Colonic mucosa (tissue), 4 donors: ENCODE data around the gene ELF3. TPM values are rescaled to one million over a fixed set of nuclear protein-coding genes. Genes with fewer than 3 reads are reported as not detected.
A peak's percentile ranks its signal among the peaks of the same experiment; 100 is the strongest.
"Not testable (repeated sequence)": the region's sequence is repeated elsewhere in the genome, so short reads cannot be mapped to it uniquely, and the experiment has no call there.

Source experiments
- DNase-seq: peaks from one replicate; pipeline ENCODE4 v3.0.0-alpha.2; 2020
- H3K27ac ChIP-seq: fragments of 200-600 bp; one replicate; pipeline ENCODE4 v1.8.0; 2021
- H3K27me3 ChIP-seq: fragments of 200-600 bp; one replicate; pipeline ENCODE4 v1.8.0; 2021
- H3K36me3 ChIP-seq: fragments of 200-600 bp; one replicate; pipeline ENCODE4 v1.8.0; 2021
- H3K4me1 ChIP-seq: fragments of 200-600 bp; one replicate; pipeline ENCODE4 v1.8.0; 2021; ENCODE audit warnings: mild to moderate bottlenecking
- H3K4me3 ChIP-seq: fragments of 200-600 bp; one replicate; pipeline ENCODE4 v1.8.0; 2021
- H3K9ac ChIP-seq, 2 donors: one replicate each; pipeline ENCODE4 v1.7.0; 2013; ENCODE audit warnings: control low read depth in 2 of 2, low read depth in 2 of 2, low read length in 2 of 2
- H3K9me3 ChIP-seq: fragments of 200-600 bp; one replicate; pipeline ENCODE4 v1.8.0; 2021
- intact Hi-C: fragments of 100-400 bp; cut with DNase I; formaldehyde crosslinking; loops from one replicate; pipeline ENCODE4 v1.14.1; 2022
- total RNA-seq, 2 donors: library from RNA; stranded (reverse); fragmentation: NEBNext Ultra II Directional in 1 of 2; extraction: Animal tissue kit (Norgen Biotek cat#: 25700) in 1 of 2; gene quantifications; one replicate each; pipeline ENCODE4 v1.2.1, GENCODE V29; 2021
- TF ChIP-seq, protein P1 (sequence below): fragments of 200-600 bp; IDR thresholded peaks from one replicate; pipeline ENCODE4 v1.8.0; 2022; ENCODE audit warnings: antibody characterized with exemption, mild to moderate bottlenecking
- donor health status: healthy.
- donor health status: DM: no; HTN: no; CAD: no.
- donor health status: DM: no; HTN: no; CAD: no.

Gene ELF3
- total RNA-seq, 2 donors from 2014 or later, result 749 to 1,162 TPM

DNA sequence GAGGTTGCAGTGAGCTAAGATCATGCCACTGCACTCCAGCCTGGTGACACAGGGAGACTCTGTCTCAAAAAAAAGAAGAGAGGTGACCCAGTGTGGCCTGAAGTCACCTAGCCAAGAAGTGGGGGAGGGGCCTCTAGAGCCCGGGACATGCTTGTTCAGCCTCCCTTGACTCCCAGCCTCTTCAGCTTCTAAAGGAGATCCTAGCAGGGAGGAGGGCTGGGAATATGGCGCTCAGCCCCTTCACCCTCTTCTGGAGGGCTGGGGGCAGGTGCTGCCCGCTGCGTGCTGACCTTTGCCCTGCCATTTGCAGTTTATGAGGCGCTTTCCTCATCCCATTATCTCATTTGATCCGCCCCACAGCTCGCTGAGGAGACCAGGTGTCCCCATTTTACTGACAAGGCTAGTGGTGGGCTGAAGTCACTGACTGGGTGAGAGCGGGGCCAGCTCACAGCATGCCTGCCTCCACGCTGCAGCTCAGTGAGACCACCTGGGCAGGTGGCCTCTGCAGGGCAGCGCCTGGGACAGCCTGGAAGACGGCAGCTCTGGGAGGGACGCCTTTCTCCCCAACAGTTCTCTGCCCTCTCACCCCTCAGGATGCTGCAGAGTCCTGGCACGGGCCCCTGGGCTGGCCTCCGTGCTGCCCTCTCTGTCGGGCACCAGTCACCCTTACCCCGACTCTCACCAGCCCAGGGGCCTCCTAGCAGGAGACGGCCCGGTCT lies 7.5 kb downstream of the ELF3 start:
- Histone ChIP-seq H3K4me3 (peak overlapping the region; percentile 2), H3K4me1 (no peaks in the 10 kb centered on the region), H3K27ac (peak overlapping the region; percentile 93), H3K27me3 (no peaks in the 10 kb centered on the region), H3K9me3 (no peaks in the 10 kb centered on the region), H3K36me3 (no peaks in the 10 kb centered on the region), H3K9ac (peak overlapping the region; percentile 28 to 98)
- TF ChIP-seq, protein P1, sequence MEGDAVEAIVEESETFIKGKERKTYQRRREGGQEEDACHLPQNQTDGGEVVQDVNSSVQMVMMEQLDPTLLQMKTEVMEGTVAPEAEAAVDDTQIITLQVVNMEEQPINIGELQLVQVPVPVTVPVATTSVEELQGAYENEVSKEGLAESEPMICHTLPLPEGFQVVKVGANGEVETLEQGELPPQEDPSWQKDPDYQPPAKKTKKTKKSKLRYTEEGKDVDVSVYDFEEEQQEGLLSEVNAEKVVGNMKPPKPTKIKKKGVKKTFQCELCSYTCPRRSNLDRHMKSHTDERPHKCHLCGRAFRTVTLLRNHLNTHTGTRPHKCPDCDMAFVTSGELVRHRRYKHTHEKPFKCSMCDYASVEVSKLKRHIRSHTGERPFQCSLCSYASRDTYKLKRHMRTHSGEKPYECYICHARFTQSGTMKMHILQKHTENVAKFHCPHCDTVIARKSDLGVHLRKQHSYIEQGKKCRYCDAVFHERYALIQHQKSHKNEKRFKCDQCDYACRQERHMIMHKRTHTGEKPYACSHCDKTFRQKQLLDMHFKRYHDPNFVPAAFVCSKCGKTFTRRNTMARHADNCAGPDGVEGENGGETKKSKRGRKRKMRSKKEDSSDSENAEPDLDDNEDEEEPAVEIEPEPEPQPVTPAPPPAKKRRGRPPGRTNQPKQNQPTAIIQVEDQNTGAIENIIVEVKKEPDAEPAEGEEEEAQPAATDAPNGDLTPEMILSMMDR, result no peak
- peak; percentile 93 for DNase-seq
- intact Hi-C loops, result loop anchor here (2.0 kb wide), 1 partner anchor 69 kb away; no protein-coding TSS in a partner anchor

DNA sequence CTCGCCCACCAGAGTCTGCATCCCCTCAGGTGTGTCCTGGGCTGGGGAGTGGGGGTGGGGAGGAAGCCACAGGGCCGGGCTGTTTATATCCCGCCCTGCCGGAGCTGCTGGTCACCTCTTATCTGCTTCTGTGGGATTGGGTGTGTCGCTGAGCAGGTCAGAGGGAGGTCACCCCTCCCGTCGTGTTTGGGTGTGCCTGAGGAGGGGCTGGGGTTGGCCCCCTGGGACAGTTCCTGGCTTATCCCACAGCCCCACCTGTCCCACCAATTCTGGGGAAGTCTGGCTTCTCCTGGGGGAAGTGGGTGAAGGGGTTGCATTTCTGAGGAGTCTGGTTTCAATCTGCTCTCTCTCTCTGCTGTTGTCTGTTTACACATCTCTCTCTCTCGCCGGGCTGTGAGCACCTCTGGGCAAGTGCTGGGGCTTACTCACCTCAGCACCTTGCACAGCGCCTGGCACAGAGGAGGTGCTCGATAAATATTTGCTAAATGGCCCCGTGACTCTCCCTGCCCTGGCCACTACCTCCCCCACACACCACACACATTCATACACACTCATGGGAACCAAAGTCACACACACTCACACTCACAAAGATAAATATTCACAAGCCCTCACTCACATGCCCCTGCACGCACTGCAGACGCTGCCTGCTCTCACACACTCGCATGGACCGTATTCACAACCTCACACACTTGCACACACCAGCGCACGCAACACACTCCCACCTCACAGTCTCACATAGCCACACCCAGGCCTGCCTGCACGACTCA lies 8.3 kb downstream of the ELF3 start:
- peak overlapping the region; percentile 73 to 98 for H3K9ac ChIP-seq
- peak overlapping the region; percentile 93 for H3K27ac ChIP-seq
- TF ChIP-seq, protein P1, result no peak
- H3K4me3 ChIP-seq, result peak overlapping the region; percentile 2
- no peaks in the 10 kb centered on the region for H3K36me3 ChIP-seq
- intact Hi-C loops, result loop anchor here (2.0 kb wide), 1 partner anchor 68 kb away; no protein-coding TSS in a partner anchor
- peak; percentile 89 for DNase-seq
- H3K4me1 ChIP-seq, result peaks cover 5% of the 10 kb centered on the region
- no peaks in the 10 kb centered on the region for H3K9me3 ChIP-seq
- no peaks in the 10 kb centered on the region for H3K27me3 ChIP-seq

DNA sequence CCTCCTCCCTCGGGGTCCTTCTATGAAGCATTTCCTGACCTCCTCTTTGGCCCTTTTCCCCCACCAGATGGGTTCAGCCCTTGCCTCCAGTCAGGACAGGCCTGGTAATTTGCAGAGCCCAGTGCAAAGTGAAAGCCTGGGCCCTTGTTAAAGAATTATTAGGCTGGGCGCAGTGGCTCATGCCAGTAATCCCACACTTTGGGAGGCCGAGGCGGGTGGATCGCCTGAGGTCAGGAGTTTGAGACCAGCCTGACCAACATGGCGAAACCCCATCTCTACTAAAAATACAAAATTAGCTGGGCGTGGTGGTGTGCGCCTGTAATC lies 8.8 kb downstream of the ELF3 start:
- H3K4me1 ChIP-seq, H3K27me3 ChIP-seq, H3K9me3 ChIP-seq, DNase-seq, H3K36me3 ChIP-seq, H3K4me3 ChIP-seq: not testable (repeated sequence)
- Histone ChIP-seq H3K9ac (peak overlapping the region; percentile 73 to 98), H3K27ac (peak overlapping the region; percentile 93)
- intact Hi-C loops, result loop anchor here (2.0 kb wide), 1 partner anchor 68 kb away; no protein-coding TSS in a partner anchor

DNA sequence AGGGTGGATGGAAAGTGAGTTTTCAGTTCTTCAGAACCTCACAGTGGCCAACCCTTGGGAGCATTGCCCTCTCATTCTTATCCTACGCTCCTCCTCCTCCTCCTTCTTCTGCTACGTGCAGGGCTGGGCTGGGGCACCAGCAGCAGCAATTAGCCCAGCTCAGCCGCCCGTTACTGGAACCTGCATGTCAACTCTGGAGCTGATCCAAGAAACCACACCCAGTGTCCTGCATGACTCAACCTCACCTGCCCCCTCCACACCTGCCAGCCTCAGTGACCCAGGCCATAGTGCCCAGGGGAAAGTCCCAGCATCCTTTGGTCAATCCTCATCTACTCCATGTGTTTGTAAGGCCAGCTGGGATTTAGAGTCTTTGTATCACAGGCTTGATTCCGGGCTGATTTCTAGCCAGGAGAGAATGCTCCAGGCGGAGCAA lies 12.6 kb downstream of the ELF3 start:
- intact Hi-C loops, result no loop called here
- peak; percentile 97 for DNase-seq
- H3K27ac ChIP-seq, result peak overlapping the region; percentile 69
- no peaks in the 10 kb centered on the region for H3K27me3 ChIP-seq
- no peak overlapping the region for H3K4me3 ChIP-seq
- TF ChIP-seq, protein P1, result no peak
- H3K4me1 ChIP-seq, result peaks cover 5% of the 10 kb centered on the region
- no peaks in the 10 kb centered on the region for H3K36me3 ChIP-seq
- H3K9ac ChIP-seq, result peak overlapping the region in 1 of 2 donors; percentile 81
- H3K9me3 ChIP-seq, result no peaks in the 10 kb centered on the region

DNA sequence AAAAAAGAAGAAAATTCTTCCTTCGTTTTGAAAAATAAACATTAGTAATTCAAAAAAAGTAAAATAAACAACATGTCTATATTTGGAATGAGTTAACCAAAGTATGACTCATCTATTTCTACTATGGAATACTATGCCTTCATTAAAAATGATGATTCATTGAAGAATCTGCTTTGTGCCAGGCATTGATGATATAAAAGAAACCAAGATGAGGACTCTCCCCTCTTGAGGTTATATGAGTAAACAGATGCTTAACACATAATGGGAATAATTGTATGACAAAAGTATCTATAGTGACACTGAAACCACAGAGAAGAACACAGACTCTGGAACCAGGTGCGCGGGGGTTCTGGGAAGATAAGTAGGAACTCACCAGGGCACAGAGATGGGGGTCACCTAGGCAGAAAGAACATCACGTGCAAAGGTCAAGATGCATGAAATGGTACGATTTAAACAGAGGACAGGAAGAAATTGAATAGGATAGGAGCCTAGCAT lies 18.8 kb downstream of the ELF3 start:
- Histone ChIP-seq H3K4me1 (no peaks in the 10 kb centered on the region), H3K9ac (no peak overlapping the region), H3K4me3 (no peak overlapping the region), H3K27me3 (no peaks in the 10 kb centered on the region), H3K36me3 (no peaks in the 10 kb centered on the region), H3K9me3 (no peaks in the 10 kb centered on the region), H3K27ac (no peak overlapping the region)
- no peak for DNase-seq
- TF ChIP-seq, protein P1, result no peak
- intact Hi-C loops, result no loop called here
